ENCODE data around the gene VWA8. TPM values are rescaled to one million over a fixed set of nuclear protein-coding genes. Genes with fewer than 3 reads are reported as not detected.
"Not testable (repeated sequence)": the region's sequence is repeated elsewhere in the genome, so short reads cannot be mapped to it uniquely, and the experiment has no call there.

The VWA8 gene
- total and polyA plus RNA-seq, 8 donors, result 11.9 to 24.4 (median 14.4) TPM

DNA sequence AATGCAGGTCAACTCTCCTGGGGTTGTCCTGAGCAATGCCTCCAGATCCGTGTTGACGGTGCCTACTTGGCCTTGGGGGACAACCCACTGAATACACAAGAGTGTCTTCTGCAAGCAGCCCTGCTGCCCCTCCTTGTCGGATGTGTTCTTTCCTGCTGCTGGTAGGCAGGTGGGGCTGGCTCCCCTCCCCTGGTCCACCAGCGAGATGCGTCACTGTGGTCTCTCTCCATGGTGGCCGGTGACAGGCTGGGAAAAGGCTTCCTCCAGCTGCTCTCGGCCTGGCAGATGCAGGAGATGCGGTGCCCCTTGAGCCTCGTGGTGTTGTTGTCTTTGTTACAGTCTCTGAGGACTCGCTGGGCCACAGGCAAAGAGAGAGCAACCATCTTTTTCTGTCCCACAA is 418.6 kb downstream of the VWA8 start:
- no peak for ATAC-seq
- peaks cover 0 to 6% of the 10 kb centered on the region in 2 donors for H3K4me1 ChIP-seq
- no peaks in the 10 kb centered on the region for H3K27me3 ChIP-seq
- intact Hi-C loops (cut with DNase I), result no loop called here
- no peaks in the 10 kb centered on the region for H3K9me3 ChIP-seq
- H3K4me3 ChIP-seq, result no peak overlapping the region
- TF ChIP-seq, protein P1, sequence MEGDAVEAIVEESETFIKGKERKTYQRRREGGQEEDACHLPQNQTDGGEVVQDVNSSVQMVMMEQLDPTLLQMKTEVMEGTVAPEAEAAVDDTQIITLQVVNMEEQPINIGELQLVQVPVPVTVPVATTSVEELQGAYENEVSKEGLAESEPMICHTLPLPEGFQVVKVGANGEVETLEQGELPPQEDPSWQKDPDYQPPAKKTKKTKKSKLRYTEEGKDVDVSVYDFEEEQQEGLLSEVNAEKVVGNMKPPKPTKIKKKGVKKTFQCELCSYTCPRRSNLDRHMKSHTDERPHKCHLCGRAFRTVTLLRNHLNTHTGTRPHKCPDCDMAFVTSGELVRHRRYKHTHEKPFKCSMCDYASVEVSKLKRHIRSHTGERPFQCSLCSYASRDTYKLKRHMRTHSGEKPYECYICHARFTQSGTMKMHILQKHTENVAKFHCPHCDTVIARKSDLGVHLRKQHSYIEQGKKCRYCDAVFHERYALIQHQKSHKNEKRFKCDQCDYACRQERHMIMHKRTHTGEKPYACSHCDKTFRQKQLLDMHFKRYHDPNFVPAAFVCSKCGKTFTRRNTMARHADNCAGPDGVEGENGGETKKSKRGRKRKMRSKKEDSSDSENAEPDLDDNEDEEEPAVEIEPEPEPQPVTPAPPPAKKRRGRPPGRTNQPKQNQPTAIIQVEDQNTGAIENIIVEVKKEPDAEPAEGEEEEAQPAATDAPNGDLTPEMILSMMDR (IDR thresholded peaks at IDR 0.05), result no peak
- DNase-seq, result no peak
- no peaks in the 10 kb centered on the region for H3K36me3 ChIP-seq
- no peak overlapping the region for H3K27ac ChIP-seq

DNA sequence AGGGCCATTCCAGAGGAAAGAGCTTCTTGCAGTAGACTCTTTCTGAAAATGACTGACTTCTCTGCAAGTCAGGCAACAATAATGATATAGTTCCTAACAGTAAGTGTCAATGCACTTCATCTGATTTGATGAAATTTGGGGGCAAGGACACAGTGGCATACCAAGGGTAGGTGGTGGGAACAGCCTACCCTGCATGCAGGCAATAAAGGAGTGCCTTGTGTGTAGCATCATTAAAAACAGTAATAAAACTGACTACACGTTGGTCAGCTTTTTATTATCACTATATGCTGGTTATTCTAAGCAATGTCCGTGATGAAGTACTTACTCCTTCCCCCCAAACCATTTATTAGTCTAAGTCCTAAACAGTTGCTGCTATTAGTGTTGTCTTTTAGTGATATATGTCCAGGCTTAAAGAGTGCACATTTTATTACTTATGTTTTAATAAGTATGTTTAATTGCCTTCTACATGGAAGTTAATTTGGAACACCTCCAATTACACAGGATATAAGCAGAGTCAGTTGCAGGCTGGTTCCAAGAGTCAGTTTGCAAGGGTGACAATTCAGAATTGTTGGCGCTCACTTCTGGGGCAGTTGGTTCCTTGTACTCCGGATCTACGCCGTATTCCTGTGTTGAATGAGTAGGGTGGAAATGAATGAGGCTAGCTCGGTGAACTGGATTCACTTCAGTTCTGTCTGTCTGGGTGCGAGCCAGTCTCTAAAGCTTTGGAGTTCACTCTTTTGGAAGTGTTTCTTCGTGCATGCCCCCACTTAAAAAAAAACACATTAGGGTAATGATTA is 419.6 kb downstream of the VWA8 start:
- H3K36me3 ChIP-seq, result no peaks in the 10 kb centered on the region
- ATAC-seq (no peak), DNase-seq (no peak)
- no peak overlapping the region for H3K27ac ChIP-seq
- H3K4me1 ChIP-seq, result peaks cover 0 to 6% of the 10 kb centered on the region in 2 donors
- H3K4me3 ChIP-seq, result no peak overlapping the region
- H3K9me3 ChIP-seq, result no peaks in the 10 kb centered on the region
- intact Hi-C loops (cut with DNase I), result no loop called here
- TF ChIP-seq, protein P1 (IDR thresholded peaks at IDR 0.05), result no peak
- H3K27me3 ChIP-seq, result no peaks in the 10 kb centered on the region

GRCh38 chr13:41540240-41540639 is 420.7 kb downstream of the VWA8 start:
- H3K36me3 ChIP-seq; DNase-seq; H3K4me3 ChIP-seq; H3K27ac ChIP-seq; H3K4me1 ChIP-seq; intact Hi-C loops (cut with DNase I); ATAC-seq; H3K9me3 ChIP-seq; H3K27me3 ChIP-seq: not testable (repeated sequence)

GRCh38 chr13:41533266-41534052 is 427.4 kb downstream of the VWA8 start:
- DNase-seq (peak in 1 of 4 donors; percentile 3), ATAC-seq (no peak)

DNA sequence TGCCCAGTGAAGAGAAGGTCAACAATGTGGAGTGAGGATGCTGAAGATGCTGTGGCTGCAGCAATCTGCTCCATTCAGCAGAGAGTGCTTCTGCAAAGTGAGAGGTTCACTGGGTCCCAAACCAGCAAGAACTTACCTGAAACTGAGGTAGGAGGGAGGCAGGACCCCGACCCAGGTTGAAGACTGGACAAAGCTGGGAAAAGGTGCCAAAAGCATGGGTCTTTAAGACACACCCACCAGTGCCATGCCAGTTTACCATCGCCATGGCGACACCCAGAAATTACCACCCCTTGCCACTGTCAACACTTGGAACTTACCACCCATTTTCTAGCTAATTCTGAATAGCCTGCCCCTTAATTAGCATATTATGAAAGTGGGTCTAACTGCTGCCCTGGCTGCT is 432.9 kb downstream of the VWA8 start:
- H3K4me1 ChIP-seq, result no peaks in the 10 kb centered on the region
- no peaks in the 10 kb centered on the region for H3K27me3 ChIP-seq
- H3K9me3 ChIP-seq, result no peaks in the 10 kb centered on the region
- ATAC-seq (no peak), DNase-seq (no peak)
- H3K36me3 ChIP-seq, result no peaks in the 10 kb centered on the region
- H3K4me3 ChIP-seq, result no peak overlapping the region
- TF ChIP-seq, protein P1 (IDR thresholded peaks at IDR 0.05), result no peak
- intact Hi-C loops (cut with DNase I), result no loop called here
- no peak overlapping the region for H3K27ac ChIP-seq

More at GRCh38 chr13:41533266-41534052, 427.4 kb downstream of the VWA8 start:
- H3K9me3 ChIP-seq, result no peaks in the 10 kb centered on the region
- intact Hi-C loops (cut with DNase I), result no loop called here
- TF ChIP-seq, protein P1 (IDR thresholded peaks at IDR 0.05), result no peak
- no peaks in the 10 kb centered on the region for H3K27me3 ChIP-seq
- no peaks in the 10 kb centered on the region for H3K4me1 ChIP-seq
- H3K4me3 ChIP-seq, result no peak overlapping the region
- H3K36me3 ChIP-seq, result no peaks in the 10 kb centered on the region
- no peak overlapping the region for H3K27ac ChIP-seq
